NCI-H345 (cell line): ENCODE results near the gene MAPK12.
A peak's percentile ranks its signal among the peaks of the same experiment; 100 is the strongest.
"Not testable (repeated sequence)": the region's sequence is repeated elsewhere in the genome, so short reads cannot be mapped to it uniquely, and the experiment has no call there.

Experiments used
- DNase-seq: peaks from one replicate; lab custom pipeline; 2025; lab: John Stamatoyannopoulos, UW

MAPK12 gene

DNA sequence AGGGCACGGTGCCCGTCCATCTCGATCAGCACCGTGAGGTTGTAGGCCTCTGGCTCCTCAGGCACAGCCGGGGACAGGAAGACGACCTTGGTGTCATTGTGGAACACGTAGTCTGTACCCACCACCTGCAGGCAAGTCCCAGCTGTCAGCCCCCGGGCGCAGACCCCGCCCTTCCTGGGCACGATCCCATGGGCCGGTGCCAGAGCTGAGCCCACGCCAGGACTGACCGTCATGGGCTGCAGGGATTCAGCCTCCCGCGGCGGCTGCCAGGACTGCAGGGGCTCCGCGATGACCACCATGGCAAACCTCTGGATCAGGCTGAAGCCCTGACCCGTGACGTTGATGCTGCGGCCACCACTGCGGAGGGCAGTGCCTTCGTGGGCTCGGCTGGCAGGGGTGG, 20.5 kb upstream of the MAPK12 start:
- DNase-seq = no peak

DNA sequence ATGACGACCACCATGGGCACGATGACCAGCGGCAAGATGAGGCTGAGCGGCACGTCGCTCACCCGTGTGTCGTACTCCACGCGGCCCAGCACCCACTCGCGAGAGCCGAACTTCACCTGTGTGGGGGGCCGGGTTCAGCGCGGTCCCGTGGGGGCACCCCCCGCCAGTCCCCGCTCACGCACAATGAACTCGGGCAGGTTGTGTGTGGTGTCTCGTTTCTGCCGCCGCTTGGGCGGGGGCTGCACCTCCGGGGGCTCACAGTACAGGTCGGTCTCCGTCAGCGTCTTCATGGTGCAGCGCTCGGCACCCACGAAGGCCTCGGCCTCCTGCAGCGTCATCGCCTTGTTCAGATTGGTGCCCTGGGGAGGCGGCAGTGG, 19.9 kb upstream of the MAPK12 start:
- DNase-seq = no peak

DNA sequence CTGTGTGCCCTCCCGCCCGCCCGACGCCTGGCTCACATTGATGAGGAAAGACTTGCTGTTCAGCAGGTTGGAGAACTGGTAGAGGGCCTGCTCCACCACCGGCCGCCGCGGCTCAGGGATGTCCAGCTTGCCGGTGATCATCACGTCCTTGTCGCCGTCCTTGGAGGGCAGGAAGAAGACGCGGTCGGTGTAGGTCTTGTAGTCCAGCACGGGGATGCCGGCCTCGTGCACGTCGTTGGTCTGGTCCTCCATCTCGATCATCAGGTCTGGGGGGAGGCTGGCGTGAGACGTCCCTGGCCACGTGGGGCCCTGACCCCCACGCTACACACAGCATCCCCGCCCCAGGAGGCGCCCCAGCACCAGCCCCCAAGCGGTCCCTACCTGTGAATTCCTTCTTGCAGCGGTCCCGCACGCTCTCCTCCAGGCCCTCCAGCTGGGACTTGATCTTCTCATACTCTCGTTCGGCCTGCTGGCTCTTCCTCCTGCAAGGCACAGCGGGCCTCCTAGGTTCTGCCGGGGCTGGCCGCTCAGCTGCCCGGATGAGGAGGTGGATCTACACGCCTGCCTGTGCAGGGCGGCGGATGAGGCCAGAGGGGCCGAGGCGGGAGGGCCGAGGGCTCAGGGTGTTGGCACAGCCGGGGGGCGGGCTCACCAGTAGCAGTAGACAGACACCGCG, 19.4 kb upstream of the MAPK12 start:
- DNase-seq = no peak

DNA sequence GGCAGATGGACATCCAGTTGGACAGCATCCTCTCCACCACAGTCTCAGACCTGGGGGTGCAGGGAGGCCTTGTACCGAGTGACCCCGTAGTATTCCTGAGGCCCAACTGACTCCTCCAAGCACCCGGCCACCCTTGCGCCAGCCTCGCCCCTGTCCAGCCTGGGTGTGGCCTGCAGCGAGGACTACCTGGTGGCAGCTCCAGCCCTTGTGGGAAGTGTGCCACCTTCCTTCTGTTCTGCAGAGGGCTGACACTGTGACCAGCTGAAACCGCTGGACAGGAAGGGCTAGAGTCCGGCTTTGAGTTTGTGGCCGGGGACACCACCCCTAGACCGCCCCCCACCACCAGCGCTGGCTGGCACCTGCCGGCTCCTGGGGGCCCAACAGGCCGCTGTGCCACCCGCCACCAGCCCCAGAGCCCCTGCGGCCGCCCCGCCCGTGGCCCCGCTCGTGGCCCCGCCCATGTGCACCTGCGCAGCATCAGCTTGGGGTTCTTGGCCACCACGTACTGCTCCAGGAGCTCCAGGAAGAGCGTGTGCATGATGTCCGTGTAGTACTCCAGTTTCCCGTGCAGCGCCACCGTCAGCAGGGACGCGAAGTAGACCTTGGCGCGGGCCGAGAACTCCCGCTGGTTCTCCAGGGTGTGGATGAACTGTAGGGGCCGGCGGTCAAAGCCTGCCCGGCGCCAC, 18.7 kb upstream of the MAPK12 start:
- no peak for DNase-seq

- DNase-seq = no peak
Measured at GRCh38 chr22:50278956-50279619, 17.6 kb upstream of the MAPK12 start.

DNA sequence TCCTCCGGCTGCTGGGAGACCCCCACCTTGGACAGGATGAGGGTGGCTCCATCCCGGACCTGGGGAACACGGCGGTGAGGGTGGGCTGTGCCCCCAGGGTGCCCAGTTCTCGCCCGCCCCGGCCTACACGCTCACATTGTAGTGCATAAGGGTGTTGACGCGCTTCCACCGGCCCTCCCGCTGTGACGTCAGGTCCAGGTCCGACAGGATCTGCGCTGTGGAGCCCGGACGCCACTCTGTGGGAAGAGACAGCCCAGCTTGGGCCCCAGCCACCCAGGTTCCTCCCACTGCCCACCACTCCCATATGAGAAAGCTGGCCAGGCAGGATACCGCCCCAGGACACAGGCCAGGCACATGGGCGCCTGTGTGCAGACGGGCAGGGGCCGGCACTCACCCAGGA, 17.0 kb upstream of the MAPK12 start:
- DNase-seq = no peak

DNA sequence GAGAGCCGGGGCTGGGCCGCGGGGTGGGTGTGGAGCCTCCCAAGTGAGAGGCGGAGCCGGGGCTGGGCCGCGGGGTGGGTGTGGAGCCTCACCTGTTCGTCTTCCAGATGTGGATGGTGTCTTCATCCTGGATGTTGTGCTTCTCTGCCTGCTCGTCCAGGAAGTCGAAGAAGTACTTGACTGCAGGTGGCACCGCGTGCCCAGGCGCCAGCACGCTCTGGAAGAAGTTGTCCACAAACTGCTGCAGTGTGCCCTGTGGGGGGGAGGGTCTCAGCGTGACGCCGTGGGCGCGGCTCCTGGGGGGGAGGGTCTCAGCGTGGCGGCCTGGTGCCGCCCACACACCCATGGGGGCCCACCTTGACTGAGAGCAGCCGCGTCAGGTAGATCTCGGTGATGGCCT, 16.3 kb upstream of the MAPK12 start:
- DNase-seq = no peak

GRCh38 chr22:50276143-50276542, 14.7 kb upstream of the MAPK12 start:
- DNase-seq = no peak

- DNase-seq = no peak
Measured at GRCh38 chr22:50275181-50276055, 13.9 kb upstream of the MAPK12 start.

DNA sequence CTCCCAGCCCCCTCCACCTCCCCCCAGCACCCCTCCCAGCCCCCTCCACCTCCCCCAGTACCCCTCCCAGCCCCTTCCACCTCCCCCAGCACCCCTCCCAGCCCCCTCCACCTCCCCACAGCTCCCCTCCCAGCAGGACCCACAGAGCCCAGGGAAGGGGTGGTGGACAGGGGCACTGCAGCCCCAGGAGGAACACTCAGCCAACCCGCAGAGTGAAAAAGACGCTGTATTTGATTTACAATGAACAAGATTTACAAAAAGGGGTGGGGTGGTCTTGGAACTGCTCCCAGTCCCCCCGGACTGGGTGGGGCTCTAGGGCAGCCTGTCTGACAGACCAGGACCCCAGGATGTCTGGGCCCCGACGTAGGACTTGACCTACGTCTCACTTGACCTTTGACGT, 13.3 kb upstream of the MAPK12 start:
- DNase-seq = no peak

DNA sequence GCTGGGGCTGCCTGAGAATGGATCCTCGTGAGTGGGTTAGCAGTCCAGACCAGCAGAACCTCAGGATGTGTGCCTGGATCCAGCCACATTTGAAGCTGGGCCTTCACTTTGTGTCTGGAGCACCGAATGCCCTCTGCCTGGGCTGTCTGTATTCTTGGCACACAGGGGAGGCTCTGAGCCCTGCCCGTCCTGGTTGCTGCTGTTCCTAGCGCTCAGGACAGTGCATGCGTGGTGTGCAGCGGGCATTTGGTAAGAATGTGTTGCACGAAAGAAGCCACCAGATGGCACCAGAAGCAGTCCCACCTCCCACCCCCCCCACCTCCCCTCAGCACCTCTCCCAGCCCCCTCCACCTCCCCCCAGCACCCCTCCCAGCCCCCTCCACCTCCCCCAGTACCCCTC, 12.8 kb upstream of the MAPK12 start:
- DNase-seq = peak; percentile 27

GRCh38 chr22:50273781-50274180, 12.3 kb upstream of the MAPK12 start:
- DNase-seq = not testable (repeated sequence)

DNA sequence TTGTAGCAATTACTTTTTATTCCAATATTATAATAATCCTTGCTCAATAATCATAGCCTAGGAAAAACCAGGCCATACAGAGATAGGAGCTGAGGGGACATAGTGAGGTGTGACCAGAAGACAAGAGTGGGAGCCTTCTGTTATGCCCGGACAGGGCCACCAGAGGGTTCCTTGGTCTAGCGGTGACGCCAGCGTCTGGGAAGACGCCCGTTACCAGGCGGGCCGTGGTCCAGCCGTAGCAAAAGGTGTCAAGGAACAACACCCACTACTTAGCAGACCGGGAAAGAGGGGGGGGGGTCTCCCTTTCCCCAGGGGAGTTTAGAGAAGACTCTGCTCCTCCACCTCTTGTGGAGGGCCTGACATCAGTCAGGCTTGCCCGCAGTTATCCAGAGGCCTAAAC, 11.9 kb upstream of the MAPK12 start:
- not testable (repeated sequence) for DNase-seq

- DNase-seq = no peak
Measured at GRCh38 chr22:50272044-50272802, 10.7 kb upstream of the MAPK12 start.

DNA sequence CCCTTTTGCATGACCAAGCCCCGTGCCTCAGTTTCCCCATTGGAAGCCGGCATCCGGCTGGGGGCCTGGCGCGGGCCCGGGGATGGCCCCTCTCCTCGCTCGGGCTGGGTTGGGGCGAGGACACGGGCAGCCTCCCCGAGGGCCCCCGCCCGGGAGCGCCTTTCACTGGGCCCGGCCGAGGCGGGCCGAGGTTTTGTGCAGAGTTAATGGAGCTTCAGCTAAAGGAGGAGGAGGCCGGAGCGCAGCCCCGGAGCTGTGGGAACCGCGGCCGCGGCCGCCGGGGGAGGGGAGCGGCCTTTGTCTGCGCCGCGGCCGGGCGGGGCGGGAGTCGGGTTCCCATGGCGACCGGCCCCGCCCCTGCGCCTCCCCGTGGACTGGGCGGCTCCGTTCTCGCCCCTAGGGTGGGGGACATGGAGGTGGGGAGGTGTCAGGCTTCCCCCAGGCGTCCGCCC, 10.1 kb upstream of the MAPK12 start:
- DNase-seq = peak; percentile 66

- no peak for DNase-seq
Measured at GRCh38 chr22:50270666-50271394, 9.3 kb upstream of the MAPK12 start.

DNA sequence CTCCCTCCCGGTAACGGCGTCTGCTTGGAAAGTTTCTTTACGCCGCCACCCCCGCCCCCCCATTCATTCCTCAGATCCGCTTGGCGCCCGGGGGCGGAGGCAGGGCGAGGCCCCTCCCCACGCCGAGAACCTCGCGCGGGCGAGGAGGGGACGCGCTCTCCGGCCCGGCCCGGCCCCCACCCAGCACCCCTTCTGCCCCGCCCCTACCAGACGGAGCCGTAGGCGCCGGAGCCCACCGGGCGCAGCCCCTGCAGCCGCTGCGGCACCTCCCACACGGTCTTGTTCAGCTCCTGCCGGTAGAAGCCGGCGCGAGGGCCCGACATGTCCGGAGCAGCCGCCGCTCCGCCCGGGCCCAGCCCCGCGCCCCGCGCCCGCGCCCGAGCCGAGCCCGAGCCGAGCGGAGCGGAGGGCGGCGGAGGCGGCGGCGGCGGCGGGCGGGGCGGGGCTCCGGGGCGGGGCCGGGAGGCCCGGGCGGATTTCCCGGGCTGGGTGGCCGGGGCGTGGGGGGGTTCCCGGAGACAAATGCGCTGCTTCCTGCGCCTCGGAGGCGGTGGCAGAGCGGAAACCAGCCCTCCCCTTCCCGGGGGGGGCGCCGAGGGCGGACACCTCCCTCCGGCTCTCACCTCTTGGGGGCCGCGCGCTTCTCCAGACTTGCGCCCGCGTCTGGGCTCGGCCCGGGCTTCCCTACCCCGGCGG, 8.6 kb upstream of the MAPK12 start, which contains the start of gene MAPK11:
TSS of gene MAPK11 (minus strand) at position 411 of the 696 bp plus-strand sequence. CDS start at position 323, 88 bp downstream.
- DNase-seq = peak; percentile 20

DNA sequence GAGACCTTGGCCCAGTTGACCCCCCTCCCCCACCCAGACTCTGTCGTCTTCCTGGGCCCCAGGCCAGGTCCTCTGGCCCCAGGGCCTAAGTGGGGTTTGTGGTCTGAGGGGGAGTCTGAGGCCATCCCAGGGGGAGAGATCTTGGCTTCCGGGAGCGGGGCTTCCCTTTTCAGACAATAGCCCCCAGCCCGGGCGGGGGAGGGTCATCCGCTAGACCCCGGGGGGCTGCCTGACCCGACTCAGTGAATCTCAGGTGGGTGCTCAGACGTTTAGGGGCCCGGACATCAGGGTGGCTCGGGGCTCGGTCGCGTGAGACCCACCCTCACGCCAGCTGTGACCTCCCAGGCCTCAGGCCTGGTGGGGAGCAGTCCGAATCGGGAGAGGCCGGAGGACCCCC, 8.1 kb upstream of the MAPK12 start:
- DNase-seq = no peak

DNA sequence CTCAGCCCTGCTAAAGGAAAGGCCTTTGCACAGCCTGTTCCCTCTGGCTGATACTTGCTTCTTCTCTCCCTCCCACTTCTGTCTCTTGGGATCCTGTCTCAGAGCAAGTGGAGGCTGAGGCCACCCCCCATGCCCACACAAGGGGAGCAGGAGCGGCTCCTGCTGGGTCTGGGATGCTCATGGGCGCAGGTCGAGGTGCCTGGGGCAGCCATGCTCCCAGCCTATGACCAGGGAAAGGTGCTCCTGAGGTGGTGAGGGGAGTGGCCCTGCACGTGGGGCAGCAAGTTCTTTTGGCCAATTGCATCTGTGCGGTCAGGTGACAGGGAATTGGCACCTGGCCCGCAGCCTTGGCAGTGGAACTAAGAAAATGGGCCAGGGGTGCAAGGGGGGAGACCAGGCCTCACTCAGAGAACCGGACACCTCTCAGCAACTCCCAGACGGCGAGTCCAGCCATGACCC, 7.2 kb upstream of the MAPK12 start:
- peak; percentile 17 for DNase-seq
